Keratinocyte (primary cell): ENCODE results near the gene GPAM. TPM values are rescaled to one million over a fixed set of nuclear protein-coding genes. Genes with fewer than 3 reads are reported as not detected.

Experiments used
- DNase-seq: peaks from one replicate; pipeline ENCODE4 v3.0.0-alpha.2; 2011; ENCODE audit warnings: low read depth, missing footprints, low spot score
- FAIRE-seq: peaks from 2 replicates; lab custom pipeline; 2011; peaks lifted over from hg19 to GRCh38; lab: Jason Lieb, UNC
- H2AFZ ChIP-seq: 2 replicates; pipeline ENCODE4 v1.6.0; 2012; ENCODE audit warnings: low read length, control low read depth, inconsistent platforms; ENCODE audit not compliant: control insufficient read depth
- H3K27ac ChIP-seq: 2 replicates; pipeline ENCODE4 v1.5.1; 2011; ENCODE audit warnings: low read length; ENCODE audit not compliant: control insufficient read depth, insufficient read depth
- H3K27me3 ChIP-seq: 3 replicates; pipeline ENCODE4 v1.6.0; 2011; ENCODE audit warnings: low read length; ENCODE audit not compliant: control insufficient read depth, insufficient read depth; ENCODE audit errors: extremely low read depth
- H3K36me3 ChIP-seq, 2 experiments: 2 replicates in 1 of 2; 3 replicates in 1 of 2; pipeline ENCODE4 v1.5.1; 2011; ENCODE audit warnings: low read length in 2 of 2, mild to moderate bottlenecking in 1 of 2; ENCODE audit not compliant: control insufficient read depth in 2 of 2, insufficient read depth in 2 of 2; ENCODE audit errors: extremely low read depth in 1 of 2
- H3K4me1 ChIP-seq: 3 replicates; pipeline ENCODE4 v1.5.1; 2011; ENCODE audit warnings: low read length; ENCODE audit not compliant: control insufficient read depth, insufficient read depth; ENCODE audit errors: extremely low read depth
- H3K4me2 ChIP-seq: 3 replicates; pipeline ENCODE4 v1.6.0; 2011; ENCODE audit warnings: low read depth, low read length; ENCODE audit not compliant: control insufficient read depth, insufficient read depth; ENCODE audit errors: extremely low read depth
- H3K4me3 ChIP-seq, 3 experiments: fragments of 200-600 bp in 1 of 3; sonication (generic) in 1 of 3; 2 replicates in 2 of 3; 3 replicates in 1 of 3; pipeline ENCODE4 v1.5.1; 2011 to 2016; ENCODE audit warnings: low read length in 3 of 3, mild to moderate bottlenecking in 3 of 3, control low read depth in 2 of 3, inconsistent platforms in 1 of 3, low read depth in 1 of 3, mixed read lengths in 1 of 3, mixed run types in 1 of 3, moderate library complexity in 1 of 3; ENCODE audit not compliant: control insufficient read depth in 2 of 3, insufficient read depth in 2 of 3; ENCODE audit errors: extremely low read depth in 1 of 3
- H3K79me2 ChIP-seq: 2 replicates; pipeline ENCODE4 v1.6.0; 2012; ENCODE audit warnings: low read length; ENCODE audit not compliant: control insufficient read depth, insufficient read depth
- H3K9ac ChIP-seq: 3 replicates; pipeline ENCODE4 v1.6.0; 2011; ENCODE audit warnings: low read length; ENCODE audit not compliant: control insufficient read depth, insufficient read depth; ENCODE audit errors: extremely low read depth
- H3K9me1 ChIP-seq: 3 replicates; pipeline ENCODE4 v1.6.0; 2011; ENCODE audit warnings: low read length; ENCODE audit not compliant: control insufficient read depth, insufficient read depth; ENCODE audit errors: extremely low read depth
- H3K9me3 ChIP-seq: 2 replicates; pipeline ENCODE4 v1.5.1; 2012; ENCODE audit warnings: low read depth, low read length; ENCODE audit not compliant: control insufficient read depth
- H4K20me1 ChIP-seq: 3 replicates; pipeline ENCODE4 v1.6.0; 2011; ENCODE audit warnings: low read length; ENCODE audit not compliant: control insufficient read depth, insufficient read depth; ENCODE audit errors: extremely low read depth
- EZH2 ChIP-seq: IDR thresholded peaks from one replicate; pipeline ENCODE4 v1.6.1; 2012; ENCODE audit warnings: inconsistent platforms, mild to moderate bottlenecking, low read length, moderate library complexity
- dilution Hi-C: fragments of 300-500 bp; cut with MboI; formaldehyde crosslinking; loops from one replicate; pipeline ENCODE4 v1.7.0; 2020; ENCODE audit warnings: low sequenced_read_pairs; ENCODE audit not compliant: extremely low pct_ligation_motif_present
- polyA plus RNA-seq, 5 experiments: library from polyadenylated mRNA; depleted of rRNA in 3 of 5; stranded (reverse) in 3 of 5; stranded (forward) in 1 of 5; unstranded in 1 of 5; fragments of >200 nt; gene quantifications; 1 replicate in 1 of 5; 2 replicates in 3 of 5; 3 replicates in 1 of 5; pipeline versions ENCODE4 v1.2.1 to v1.2.3, GENCODE V29; 2011 to 2012; ENCODE audit warnings: missing spikeins in 2 of 5, low read depth in 1 of 5, low replicate concordance in 1 of 5
- TF ChIP-seq, protein P1 (sequence below), 3 experiments: IDR thresholded peaks in 1 of 3; conservative IDR thresholded peaks in 1 of 3; optimal IDR thresholded peaks in 1 of 3; 2 replicates in 2 of 3; 3 replicates in 1 of 3; pipeline versions ENCODE3 to v1.5.1; 2011; ENCODE audit warnings: low read length in 3 of 3, mild to moderate bottlenecking in 3 of 3, moderate library complexity in 2 of 3, control low read depth in 1 of 3, inconsistent platforms in 1 of 3; ENCODE audit not compliant: insufficient read depth in 2 of 3; ENCODE audit errors: extremely low read depth in 1 of 3

Gene GPAM
- polyA plus RNA-seq, 1 donor (not counting 4 experiments of a cell fraction or from before 2014, with no cell fraction given), result 7.4 TPM

DNA sequence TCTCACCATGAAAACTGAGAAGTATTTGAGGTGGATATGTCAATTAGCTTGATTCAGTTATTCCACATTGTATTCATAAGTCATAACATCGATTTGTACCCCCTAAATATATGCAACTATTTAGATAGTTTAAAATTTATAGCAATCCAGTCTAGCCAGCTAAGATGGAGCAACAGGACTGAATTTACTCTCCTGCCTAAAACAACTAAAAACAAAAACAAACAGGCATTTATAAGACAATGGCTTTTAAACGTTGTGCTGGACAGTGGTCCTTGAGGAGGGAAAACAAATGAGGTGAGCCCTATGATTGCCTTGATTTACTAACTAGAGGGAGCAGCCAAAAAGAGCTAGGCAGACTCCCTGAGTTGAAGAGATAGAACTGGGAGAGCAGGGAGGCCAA is 814 bp upstream of the GPAM start:
- H3K27me3 ChIP-seq, result no peaks in the 10 kb centered on the region
- H3K27ac ChIP-seq, result peak overlapping the region; percentile 84
- no peak for DNase-seq
- no peak for FAIRE-seq
- H3K79me2 ChIP-seq, result peaks cover 2% of the 10 kb centered on the region
- H3K9me3 ChIP-seq, result no peaks in the 10 kb centered on the region
- peak overlapping the region; percentile 100 for H2AFZ ChIP-seq
- H4K20me1 ChIP-seq, result no peaks in the 10 kb centered on the region
- H3K4me2 ChIP-seq, result peak overlapping the region; percentile 79
- no peaks in the 10 kb centered on the region for H3K9me1 ChIP-seq
- TF ChIP-seq EZH2, result no peak
- TF ChIP-seq, protein P1, sequence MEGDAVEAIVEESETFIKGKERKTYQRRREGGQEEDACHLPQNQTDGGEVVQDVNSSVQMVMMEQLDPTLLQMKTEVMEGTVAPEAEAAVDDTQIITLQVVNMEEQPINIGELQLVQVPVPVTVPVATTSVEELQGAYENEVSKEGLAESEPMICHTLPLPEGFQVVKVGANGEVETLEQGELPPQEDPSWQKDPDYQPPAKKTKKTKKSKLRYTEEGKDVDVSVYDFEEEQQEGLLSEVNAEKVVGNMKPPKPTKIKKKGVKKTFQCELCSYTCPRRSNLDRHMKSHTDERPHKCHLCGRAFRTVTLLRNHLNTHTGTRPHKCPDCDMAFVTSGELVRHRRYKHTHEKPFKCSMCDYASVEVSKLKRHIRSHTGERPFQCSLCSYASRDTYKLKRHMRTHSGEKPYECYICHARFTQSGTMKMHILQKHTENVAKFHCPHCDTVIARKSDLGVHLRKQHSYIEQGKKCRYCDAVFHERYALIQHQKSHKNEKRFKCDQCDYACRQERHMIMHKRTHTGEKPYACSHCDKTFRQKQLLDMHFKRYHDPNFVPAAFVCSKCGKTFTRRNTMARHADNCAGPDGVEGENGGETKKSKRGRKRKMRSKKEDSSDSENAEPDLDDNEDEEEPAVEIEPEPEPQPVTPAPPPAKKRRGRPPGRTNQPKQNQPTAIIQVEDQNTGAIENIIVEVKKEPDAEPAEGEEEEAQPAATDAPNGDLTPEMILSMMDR (optimal IDR thresholded peaks at IDR 0.05 in 1 of 3, IDR thresholded peaks at IDR 0.05 in 1 of 3, conservative IDR thresholded peaks at IDR 0.05 in 1 of 3; ENCODE audit: extremely low read depth in 1 of 3, insufficient read depth in 2 of 3, low read length in 3 of 3), result no peak
- H3K36me3 ChIP-seq, result no peaks in the 10 kb centered on the region
- dilution Hi-C loops, result no loop called here
- H3K4me1 ChIP-seq, result peaks cover 6% of the 10 kb centered on the region
- H3K9ac ChIP-seq, result peak overlapping the region; percentile 89
- peak overlapping the region in 2 of 3 experiments; percentile 82 to 97 for H3K4me3 ChIP-seq

DNA sequence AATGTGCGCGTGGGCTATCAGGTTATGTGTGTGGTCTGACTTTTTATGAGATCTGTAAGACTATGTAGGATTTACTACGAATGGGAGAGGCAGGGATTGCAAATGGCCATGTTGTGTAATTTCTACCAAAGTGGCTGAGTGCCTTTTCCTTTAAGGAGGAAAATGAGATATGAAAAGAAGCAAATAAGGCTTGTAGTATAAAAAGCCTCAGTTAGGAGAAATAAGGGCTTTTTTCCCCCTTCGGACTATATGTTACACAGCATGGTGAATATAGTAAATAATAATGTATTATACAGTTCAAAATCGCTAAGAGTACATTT is 447 bp upstream of the GPAM start:
- Histone ChIP-seq H4K20me1 (no peaks in the 10 kb centered on the region), H3K9ac (peak overlapping the region; percentile 89), H3K9me3 (no peaks in the 10 kb centered on the region), H3K4me3 (peak overlapping the region; percentile 70 to 97 (median 82)), H3K36me3 (no peaks in the 10 kb centered on the region), H3K4me1 (peaks cover 6% of the 10 kb centered on the region), H3K4me2 (peak overlapping the region; percentile 79), H3K27me3 (no peaks in the 10 kb centered on the region), H3K27ac (peak overlapping the region; percentile 84), H3K79me2 (peaks cover 2% of the 10 kb centered on the region), H3K9me1 (no peaks in the 10 kb centered on the region), H2AFZ (peak overlapping the region; percentile 100)
- DNase-seq (no peak), FAIRE-seq (no peak)
- TF ChIP-seq, protein P1 (optimal IDR thresholded peaks at IDR 0.05 in 1 of 3, IDR thresholded peaks at IDR 0.05 in 1 of 3, conservative IDR thresholded peaks at IDR 0.05 in 1 of 3; ENCODE audit: extremely low read depth in 1 of 3, insufficient read depth in 2 of 3, low read length in 3 of 3), result no peak
- TF ChIP-seq EZH2, result no peak
- dilution Hi-C loops, result no loop called here
